ENCODE results near the gene IP6K1. TPM values are rescaled to one million over a fixed set of nuclear protein-coding genes. Genes with fewer than 3 reads are reported as not detected.

The IP6K1 gene
- total and polyA plus RNA-seq, 4 donors: 16.1 to 54.9 (median 32.5) TPM

DNA sequence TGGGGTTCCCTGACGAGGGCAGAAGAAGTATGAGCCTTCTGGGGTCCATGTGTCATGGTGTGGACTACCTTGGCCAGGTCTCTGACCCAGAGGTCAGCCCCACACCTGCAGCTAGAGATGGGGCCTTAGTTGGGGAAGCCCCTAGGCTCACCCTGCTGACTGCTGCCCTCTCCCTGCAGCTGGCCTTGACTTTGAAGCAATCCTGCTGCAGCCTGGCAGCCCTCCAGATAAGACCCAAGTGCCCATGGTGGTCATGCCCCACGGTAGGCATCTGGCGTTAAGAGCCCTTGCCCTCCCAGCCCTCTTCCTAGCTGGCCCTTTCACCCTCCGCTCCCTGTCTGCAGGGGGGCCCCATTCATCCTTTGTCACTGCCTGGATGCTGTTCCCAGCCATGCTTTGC lies 104.8 kb downstream of the IP6K1 start:
- ATAC-seq (ENCODE audit: insufficient read depth, low FRiP score) (no peak), DNase-seq (no peak)
- peaks cover 0 to 3% (median 0%) of the 10 kb centered on the region in 4 donors for H3K9me3 ChIP-seq (ENCODE audit: control insufficient read depth in 4 of 4, insufficient read depth in 3 of 4, low read length in 3 of 4)
- 88% methylated on average over 4 of the region's 4 CpGs for WGBS, 2 donors
- H3K4me1 ChIP-seq (ENCODE audit: control insufficient read depth in 5 of 5, insufficient read depth in 5 of 5, low read length in 5 of 5): peaks cover 0 to 1% (median 0%) of the 10 kb centered on the region in 5 donors
- H3K27ac ChIP-seq (ENCODE audit: low read depth in 1 of 2, low read length in 1 of 2): no peak overlapping the region
- H3K27me3 ChIP-seq (ENCODE audit: control insufficient read depth in 3 of 3, insufficient read depth in 3 of 3, low read length in 2 of 3): no peaks in the 10 kb centered on the region
- H3K9ac ChIP-seq (ENCODE audit: insufficient read depth in 1 of 2, low read length in 2 of 2): no peak overlapping the region
- H3K4me3 ChIP-seq: no peak overlapping the region
- peaks cover 13 to 64% (median 32%) of the 10 kb centered on the region in 4 donors for H3K36me3 ChIP-seq (ENCODE audit: control insufficient read depth in 4 of 4, insufficient read depth in 4 of 4, low read length in 4 of 4)
- TF ChIP-seq, protein P1, sequence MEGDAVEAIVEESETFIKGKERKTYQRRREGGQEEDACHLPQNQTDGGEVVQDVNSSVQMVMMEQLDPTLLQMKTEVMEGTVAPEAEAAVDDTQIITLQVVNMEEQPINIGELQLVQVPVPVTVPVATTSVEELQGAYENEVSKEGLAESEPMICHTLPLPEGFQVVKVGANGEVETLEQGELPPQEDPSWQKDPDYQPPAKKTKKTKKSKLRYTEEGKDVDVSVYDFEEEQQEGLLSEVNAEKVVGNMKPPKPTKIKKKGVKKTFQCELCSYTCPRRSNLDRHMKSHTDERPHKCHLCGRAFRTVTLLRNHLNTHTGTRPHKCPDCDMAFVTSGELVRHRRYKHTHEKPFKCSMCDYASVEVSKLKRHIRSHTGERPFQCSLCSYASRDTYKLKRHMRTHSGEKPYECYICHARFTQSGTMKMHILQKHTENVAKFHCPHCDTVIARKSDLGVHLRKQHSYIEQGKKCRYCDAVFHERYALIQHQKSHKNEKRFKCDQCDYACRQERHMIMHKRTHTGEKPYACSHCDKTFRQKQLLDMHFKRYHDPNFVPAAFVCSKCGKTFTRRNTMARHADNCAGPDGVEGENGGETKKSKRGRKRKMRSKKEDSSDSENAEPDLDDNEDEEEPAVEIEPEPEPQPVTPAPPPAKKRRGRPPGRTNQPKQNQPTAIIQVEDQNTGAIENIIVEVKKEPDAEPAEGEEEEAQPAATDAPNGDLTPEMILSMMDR (IDR thresholded peaks at IDR 0.05; ENCODE audit: control extremely low read depth, extremely low read depth): no peak

DNA sequence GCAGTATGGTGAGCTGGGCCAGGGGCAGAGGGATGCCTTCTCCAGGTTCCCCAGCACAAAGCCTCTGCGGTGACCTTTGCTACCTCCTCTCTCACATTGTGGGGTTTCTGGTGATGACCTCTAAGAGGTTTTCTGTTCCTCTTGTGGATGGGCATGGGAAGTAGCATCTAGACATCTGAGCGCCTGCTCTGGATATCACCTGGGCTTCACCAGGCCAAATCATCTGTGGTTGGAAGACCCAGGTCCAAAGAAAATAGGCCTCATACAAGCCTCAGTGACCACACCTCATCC lies 105.2 kb downstream of the IP6K1 start:
- Histone ChIP-seq H3K27me3 (ENCODE audit: control insufficient read depth in 3 of 3, insufficient read depth in 3 of 3, low read length in 2 of 3) (no peaks in the 10 kb centered on the region), H3K9me3 (ENCODE audit: control insufficient read depth in 4 of 4, insufficient read depth in 3 of 4, low read length in 3 of 4) (peaks cover 0 to 3% (median 0%) of the 10 kb centered on the region in 4 donors), H3K4me3 (no peak overlapping the region), H3K36me3 (ENCODE audit: control insufficient read depth in 4 of 4, insufficient read depth in 4 of 4, low read length in 4 of 4) (peaks cover 13 to 67% (median 32%) of the 10 kb centered on the region in 4 donors), H3K27ac (ENCODE audit: low read depth in 1 of 2, low read length in 1 of 2) (no peak overlapping the region), H3K9ac (ENCODE audit: insufficient read depth in 1 of 2, low read length in 2 of 2) (no peak overlapping the region), H3K4me1 (ENCODE audit: control insufficient read depth in 5 of 5, insufficient read depth in 5 of 5, low read length in 5 of 5) (no peaks in the 10 kb centered on the region)
- ATAC-seq (ENCODE audit: insufficient read depth, low FRiP score) (no peak), DNase-seq (no peak)
- WGBS, 2 donors: 95 to 100% methylated on average over 2 of the region's 2 CpGs
- TF ChIP-seq, protein P1 (IDR thresholded peaks at IDR 0.05; ENCODE audit: control extremely low read depth, extremely low read depth): no peak

DNA sequence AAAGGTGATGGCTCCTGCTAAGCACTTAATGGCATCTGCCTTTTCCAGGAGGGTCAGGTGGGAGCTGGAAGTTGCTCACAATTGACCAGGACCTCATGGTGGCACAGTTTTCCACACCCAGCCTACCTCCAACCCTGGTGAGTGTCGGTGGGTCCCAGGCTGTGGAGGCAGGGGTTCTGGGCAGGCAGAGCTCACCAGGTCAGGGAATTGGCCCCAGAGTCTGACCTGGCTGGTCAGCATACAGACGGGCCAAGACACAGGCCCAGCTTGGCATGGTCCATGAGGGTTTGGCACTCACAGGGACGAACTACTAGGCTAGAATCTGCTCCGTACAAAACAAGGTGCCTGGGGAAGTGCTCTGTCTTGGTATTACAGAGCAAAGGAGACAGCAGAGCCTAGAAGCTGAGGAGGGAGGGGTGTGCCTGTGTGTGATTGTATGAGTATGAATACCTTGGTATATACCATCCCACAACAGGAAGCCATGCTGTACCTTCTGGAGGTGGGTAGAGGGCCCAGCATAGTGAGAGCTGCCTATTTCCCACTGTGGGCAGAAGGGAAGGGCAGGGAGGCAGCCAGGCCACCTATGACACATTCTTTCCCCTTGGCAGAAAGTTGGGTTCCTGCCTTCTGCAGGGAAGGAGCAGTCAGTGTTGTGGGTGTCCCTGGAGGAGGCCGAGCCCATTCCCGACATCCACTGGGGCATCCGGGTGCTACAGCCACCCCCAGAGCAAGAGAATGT lies 105.7 kb downstream of the IP6K1 start:
- TF ChIP-seq, protein P1 (IDR thresholded peaks at IDR 0.05; ENCODE audit: control extremely low read depth, extremely low read depth): no peak
- 89 to 92% methylated on average over 7 of the region's 7 CpGs for WGBS, 2 donors
- H3K9me3 ChIP-seq (ENCODE audit: control insufficient read depth in 4 of 4, insufficient read depth in 3 of 4, low read length in 3 of 4): peaks cover 0 to 3% (median 0%) of the 10 kb centered on the region in 4 donors
- no peak overlapping the region for H3K9ac ChIP-seq (ENCODE audit: insufficient read depth in 1 of 2, low read length in 2 of 2)
- ATAC-seq (ENCODE audit: insufficient read depth, low FRiP score) (no peak), DNase-seq (no peak)
- H3K27ac ChIP-seq (ENCODE audit: low read depth in 1 of 2, low read length in 1 of 2): no peak overlapping the region
- no peaks in the 10 kb centered on the region for H3K27me3 ChIP-seq (ENCODE audit: control insufficient read depth in 3 of 3, insufficient read depth in 3 of 3, low read length in 2 of 3)
- no peaks in the 10 kb centered on the region for H3K4me1 ChIP-seq (ENCODE audit: control insufficient read depth in 5 of 5, insufficient read depth in 5 of 5, low read length in 5 of 5)
- H3K36me3 ChIP-seq (ENCODE audit: control insufficient read depth in 4 of 4, insufficient read depth in 4 of 4, low read length in 4 of 4): peaks cover 13 to 72% (median 33%) of the 10 kb centered on the region in 4 donors
- no peak overlapping the region for H3K4me3 ChIP-seq
